CD4-positive, alpha-beta T cell treated with Interleukin-2 at 100 ng/mL for 4 hours (primary cell): ENCODE data around the gene GNA12.
"Not testable (repeated sequence)": the region's sequence is repeated elsewhere in the genome, so short reads cannot be mapped to it uniquely, and the experiment has no call there.

Source experiments
- DNase-seq: peaks from one replicate; pipeline ENCODE4 v3.0.0-alpha.2; 2020; ENCODE audit warnings: low spot score

Gene GNA12

DNA sequence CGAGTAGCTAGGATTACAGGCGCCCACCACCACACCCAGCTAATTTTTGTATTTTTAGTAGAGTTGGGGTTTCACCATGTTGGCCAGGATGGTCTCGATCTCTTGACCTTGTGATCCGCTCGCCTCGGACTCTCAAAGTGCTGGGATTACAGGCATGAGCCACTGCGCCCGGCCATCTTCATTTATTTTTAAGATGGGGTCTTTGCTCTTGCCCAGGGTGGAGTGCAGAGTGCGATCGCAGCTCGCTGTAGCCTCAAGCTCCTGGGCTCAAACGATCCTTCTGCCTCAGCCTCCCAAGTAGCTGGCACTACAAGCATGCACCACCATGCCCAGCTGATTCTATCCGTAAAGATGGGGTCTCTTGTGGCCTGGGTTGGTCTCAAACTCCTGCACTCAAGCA lies 116.9 kb downstream of the GNA12 start:
- not testable (repeated sequence) for DNase-seq

DNA sequence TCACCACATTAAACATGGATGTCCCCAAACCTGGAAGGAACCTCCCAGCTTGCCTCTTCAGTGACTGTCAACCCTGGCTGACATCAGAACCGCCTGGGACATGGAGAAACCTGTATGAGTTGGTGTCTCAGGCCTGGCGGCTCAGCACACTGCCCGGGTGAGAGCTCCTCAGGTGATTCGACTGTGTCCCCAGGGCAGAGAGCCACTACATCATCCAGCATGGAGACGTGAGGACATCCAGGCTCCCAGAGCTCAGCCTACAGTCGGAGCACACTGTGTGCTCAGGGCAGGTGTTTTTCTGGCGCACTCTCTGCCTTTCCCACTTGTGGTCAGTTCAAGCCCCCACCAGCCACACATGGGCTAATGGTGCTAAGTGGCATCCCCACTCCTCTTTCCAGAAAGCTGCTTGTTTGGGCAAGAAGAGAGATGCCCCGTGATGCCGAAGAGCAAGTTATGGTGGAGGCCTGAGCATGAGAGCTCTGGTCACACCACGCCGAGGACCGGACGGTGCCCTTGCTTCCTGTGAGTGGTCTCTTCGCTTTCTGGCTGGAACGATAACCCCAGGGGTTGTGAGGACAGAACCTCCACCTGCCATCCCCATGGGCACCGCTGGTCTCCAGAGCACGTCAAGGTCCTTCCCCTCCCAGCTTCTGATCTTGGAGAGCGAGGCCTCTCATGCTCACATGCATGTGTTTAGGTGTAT lies 117.6 kb downstream of the GNA12 start:
- DNase-seq = no peak

DNA sequence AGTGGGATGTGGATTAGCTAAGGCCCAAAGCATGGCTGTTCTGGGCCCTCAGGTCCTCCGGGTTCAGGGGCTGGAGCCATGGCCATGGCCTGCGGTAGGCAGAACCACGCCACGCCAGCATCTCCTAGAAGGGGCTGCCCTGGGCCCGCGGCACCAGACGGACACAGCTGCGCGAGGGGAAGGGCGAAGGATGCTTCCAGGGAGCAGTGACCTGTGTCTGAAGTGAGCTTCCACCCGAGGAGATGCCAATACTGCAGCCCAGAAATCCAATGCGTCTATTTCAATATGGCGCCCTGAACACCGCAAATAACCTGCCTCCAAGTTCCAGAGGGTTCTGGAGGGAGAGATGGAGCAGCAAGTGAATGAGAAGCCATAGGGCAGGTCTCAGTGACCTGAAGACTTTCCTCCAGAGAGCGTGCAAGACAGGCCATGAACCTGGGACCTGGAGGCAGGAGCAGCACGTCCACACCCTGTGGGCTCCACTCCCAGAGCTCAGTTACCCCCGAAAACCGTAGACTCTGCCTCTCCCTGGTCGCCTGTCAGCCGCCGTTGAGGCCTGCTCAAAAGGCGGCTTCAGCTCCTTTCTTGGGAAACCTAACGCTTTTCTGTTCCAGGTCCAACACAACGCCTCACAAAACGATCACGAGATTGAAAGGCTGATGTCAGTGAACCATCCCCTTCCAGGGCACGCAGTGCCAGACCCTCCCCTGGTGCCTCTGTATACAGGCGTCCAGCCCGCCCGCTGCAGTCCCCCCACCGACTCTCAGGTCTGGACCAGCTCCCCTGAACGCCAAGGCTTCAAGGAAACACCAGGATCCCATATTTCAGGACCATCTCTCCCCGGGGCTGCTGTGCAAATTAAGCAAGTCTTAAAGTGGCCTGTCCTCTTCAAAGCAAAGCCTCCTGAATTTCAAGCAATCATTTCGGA lies 118.7 kb downstream of the GNA12 start:
- no peak for DNase-seq

DNA sequence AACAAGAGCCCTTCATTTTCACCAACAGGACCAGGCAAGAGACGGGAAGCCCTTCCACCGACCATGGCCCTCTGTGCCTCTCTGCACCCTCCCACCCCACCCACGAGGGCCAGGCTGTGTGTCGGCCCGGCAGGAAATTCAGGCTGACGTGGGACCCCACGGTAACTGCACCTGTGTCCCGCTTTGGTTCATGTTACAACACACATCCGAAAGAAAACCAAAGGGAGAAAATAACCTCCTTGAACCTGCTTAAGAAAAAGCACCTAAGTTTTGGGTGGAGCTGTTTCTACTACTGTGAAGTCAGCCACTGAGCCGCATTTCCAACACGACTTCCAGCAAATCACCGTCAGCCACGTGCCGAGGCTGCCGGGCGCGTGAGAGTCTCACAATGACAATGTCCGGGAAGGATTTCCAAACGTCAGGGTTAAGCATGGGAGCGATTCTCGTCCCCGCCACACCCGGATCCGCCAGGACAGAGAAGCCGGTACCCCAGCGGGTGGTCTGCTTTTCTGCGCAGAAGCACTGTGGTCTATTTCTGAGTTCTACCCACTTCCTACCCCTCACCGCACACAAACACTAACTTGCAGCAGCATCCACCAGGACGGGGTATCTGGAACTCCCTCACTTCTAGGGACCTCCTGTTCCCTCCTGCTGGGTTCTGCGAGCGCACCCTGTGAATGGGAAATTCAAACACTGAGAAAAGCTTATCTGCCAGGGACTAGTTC lies 119.5 kb downstream of the GNA12 start:
- DNase-seq = no peak

DNA sequence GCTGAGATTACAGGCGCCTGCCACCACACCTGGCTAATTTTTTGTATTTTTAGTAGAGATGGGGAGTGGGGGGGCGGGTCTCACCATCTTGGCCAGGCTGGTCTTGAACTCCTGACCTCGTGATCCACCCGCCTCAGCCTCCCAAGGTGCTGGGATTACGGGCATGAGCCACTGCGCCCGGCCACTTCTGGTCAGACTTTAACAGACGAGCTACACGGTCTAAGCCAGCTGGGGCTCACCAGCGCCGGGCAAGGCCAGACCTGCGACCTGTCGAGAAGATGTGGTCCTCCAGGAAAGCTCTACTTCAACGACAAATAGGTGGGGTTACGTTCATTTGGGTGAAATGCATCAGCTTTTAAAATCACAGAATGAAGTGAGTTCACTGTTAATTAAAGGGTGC lies 120.1 kb downstream of the GNA12 start:
- DNase-seq = not testable (repeated sequence)

DNA sequence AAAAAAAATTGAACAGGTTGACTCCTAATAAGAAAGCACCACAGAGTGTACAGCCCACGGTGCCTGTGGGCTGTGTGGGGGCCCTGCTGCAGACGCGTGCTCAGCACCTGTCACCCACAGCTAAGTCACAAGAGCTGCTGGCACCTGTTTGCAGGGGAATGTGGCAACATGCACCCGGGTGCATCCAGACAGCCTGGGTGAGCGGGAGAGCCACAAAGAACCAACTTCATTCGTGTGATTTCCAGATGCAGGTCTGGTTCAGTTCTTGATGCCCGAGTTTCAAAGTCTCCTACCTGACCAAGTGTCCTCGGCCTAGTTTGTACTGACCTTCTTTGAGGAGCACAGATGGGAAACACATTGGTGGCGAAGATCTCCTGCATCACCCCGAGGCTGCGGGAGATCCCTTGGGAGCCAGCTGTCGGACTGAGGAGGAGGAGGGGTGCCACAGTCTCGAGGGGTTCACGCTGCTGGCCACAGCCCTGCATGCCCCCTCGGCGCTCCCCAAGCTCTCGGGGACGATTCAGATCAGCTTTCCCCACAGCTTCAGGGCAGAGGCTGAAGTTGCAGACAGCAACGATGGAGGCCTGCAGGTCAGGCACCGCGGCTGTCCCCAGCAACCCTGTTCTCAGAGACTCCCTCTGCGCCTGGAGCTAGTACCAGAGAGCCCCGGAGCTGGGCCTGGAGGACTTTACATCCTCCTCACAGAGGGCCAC lies 120.8 kb downstream of the GNA12 start:
- no peak for DNase-seq

DNA sequence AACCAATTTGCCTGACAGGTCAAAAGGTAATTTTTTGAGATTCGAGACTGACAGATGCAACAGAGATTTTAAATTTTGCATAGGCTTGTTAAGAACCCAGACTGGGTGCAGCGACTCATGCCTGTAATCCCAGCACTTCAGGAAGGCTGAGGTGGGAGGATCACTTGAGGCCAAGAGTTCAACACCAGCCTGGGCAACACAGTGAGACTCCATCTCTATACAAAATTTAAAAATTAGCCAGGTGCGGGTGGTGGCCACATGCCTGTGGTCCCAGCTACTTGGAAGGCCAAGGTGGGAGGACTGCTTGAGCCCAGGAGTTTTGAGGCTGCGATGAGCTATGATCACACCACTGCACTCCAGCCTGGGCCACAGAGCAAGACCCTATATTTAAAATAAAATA lies 121.5 kb downstream of the GNA12 start:
- DNase-seq = no peak

GRCh38 chr7:2721842-2722241 lies 122.3 kb downstream of the GNA12 start:
- DNase-seq = no peak

DNA sequence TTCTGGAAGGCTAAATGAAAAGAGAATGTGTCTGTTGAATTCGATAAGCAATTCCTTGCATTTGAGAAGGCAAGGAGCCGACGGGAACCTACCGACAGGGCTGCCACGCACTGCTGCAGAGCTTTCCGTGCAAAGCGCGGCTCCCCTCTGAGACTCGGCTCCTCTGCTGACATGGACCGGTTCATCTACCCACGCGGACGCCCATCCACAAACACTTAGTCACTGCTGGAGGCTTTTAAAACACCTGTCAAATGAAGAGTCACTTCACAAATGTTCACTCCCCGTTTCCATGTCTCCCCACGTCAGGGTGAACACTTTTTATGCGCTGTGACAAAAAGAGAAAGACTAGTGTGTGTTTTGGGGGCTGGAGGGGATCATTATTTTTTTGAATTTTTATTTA lies 124.1 kb downstream of the GNA12 start:
- no peak for DNase-seq

GRCh38 chr7:2719007-2719406 lies 125.1 kb downstream of the GNA12 start:
- DNase-seq = peak; percentile 59

GRCh38 chr7:2718296-2718965 lies 125.7 kb downstream of the GNA12 start:
- no peak for DNase-seq

- DNase-seq = peak; percentile 15
Measured at GRCh38 chr7:2717293-2718261, 126.5 kb downstream of the GNA12 start.

- DNase-seq = no peak
Measured at GRCh38 chr7:2716906-2717292, 127.2 kb downstream of the GNA12 start.

DNA sequence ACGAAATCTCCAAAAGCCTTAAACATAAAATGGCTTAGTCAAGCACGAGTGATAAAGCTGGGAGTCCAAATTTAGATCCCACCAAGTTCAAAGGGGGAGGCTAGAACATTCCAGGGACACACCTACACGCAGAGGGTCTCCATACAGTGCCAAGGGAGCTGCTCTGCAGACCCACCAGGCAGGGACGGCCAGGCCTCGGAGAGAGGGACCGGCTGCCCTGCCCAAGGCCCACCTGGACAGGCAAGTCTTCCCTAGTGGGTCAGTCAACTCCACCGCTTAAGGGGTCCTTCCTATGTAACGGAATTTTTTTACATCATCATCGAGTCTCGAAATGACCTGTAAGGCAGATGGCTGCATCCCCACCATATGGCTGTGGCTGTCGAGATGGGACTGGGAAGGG lies 127.6 kb downstream of the GNA12 start:
- no peak for DNase-seq

DNA sequence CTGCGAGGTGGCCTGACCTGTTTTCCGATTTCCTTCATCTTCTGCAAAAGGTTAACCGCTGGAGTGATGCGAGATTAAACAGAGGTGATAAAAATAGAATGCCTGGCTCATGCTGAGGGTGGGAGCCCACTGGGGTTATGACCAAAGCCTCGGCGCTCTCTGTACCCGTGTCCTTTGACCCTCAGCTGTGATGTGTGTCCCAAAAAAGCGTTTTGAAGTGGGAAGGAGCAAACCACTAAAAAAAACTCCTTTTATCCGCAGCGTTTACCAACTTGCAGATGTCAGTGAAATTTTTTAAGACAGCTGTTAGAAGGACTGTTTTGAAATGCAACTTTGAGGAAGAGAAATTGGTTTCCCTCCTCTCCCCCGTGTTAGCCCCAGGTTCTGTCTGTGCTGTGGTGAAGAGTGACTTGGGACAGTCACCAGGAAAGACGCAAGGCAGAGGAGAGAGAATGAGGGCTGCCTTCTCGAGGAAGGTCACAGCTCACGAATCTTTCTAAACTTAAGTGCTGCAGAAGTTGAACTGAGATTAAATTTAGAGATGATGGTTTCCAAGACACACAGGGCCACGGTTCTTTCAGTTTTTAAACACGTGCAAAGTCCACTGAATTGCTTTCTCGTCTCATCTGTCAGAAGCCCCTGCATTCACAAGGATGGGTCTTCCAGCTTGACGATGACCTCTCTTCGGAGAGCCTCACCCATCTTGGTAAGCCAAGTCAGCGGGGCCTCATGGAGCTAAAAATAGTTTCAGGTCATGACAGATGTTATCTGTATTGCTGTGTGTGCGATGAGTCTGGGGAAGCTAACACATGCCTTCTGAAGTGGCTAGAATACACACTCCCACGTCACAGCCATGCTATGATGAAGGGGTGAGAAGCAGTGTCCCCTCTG lies 128.5 kb downstream of the GNA12 start:
- DNase-seq = peak; percentile 42

GRCh38 chr7:2714636-2715035 lies 129.5 kb downstream of the GNA12 start:
- no peak for DNase-seq

- no peak for DNase-seq
Measured at GRCh38 chr7:2713978-2714377, 130.1 kb downstream of the GNA12 start.

DNA sequence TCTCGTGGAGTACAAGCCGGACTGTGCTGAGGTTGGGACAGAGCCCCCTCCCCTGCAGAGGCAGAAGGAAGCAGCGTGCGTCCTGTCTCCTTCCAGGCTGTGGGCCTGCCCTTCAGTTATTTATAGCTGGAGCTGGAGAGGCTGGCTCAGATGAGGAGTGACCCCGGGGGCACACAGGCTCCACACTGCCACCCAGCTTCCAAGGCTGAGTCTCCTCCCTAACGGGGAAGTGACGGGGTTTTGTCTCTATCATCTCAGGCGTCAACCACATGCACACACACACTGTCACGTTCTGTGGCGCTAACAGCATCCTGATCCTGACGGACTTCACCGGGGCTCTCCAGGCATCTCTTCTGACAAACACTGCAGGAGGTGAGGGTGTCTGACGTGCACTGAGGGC lies 130.7 kb downstream of the GNA12 start:
- no peak for DNase-seq
